ENCODE data around the gene ATP5ME.
"Not testable (repeated sequence)": the region's sequence is repeated elsewhere in the genome, so short reads cannot be mapped to it uniquely, and the experiment has no call there.

The ATP5ME gene, protein sequence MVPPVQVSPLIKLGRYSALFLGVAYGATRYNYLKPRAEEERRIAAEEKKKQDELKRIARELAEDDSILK

DNA sequence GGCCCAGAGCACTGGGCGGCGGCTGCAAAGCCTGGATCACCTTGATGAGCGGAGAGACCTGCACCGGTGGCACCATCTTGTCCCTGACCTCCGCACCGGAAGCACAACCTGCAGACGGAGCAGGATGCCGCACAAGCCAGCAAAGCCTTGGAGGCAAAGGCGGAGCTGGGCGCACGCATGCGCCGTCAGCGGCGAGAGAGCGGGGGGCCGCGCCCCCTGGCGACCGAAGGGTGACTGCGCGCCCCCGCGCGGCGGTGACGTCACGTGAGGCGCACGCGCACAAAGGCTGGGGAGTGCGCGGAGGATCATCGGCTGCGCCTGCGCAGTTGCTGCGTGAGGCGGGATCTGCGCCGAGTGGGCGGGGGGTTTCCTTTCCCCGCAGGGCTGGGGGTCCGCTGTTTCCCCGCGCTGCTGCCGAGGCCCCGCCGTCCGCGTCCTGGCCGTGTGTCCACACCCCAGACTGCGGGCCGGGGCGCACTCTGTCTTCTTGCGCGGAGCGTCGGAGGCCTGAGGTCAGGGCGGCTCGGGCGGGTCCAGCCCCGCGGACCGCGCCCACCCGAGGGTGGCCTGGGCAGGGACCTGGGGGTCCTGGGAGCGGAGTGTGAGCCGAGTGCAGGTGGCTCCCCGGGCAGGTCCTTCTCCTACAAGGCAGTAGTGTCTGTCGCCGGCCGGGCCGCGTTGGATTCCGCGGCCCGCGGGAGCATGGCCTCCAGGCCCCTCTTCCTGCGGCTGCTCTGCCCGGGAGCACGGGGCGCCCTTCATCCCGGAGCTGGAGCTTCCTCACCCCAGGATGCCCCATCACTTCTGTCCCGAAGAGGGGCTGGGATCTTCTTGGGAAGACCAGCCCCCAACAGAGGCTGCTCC lies at the start of gene ATP5ME, which contains the start of gene MYL5:
Gene ATP5ME, minus strand, starts transcription at position 105 of the 864 bp plus-strand sequence. Its CDS starts 29 bp downstream, at position 76.
Gene MYL5, plus strand, starts transcription at position 371 of the 864 bp plus-strand sequence. CDS start 3,485 bp downstream, outside the sequence.
- FAIRE-seq = peak; percentile 36

- FAIRE-seq = no peak
Measured at GRCh38 chr4:722851-723360, 48.8 kb upstream of the ATP5ME start.

GRCh38 chr4:722169-722725 lies 48.2 kb upstream of the ATP5ME start:
- no peak for FAIRE-seq

GRCh38 chr4:721261-722168 lies 47.4 kb upstream of the ATP5ME start:
- FAIRE-seq = no peak

DNA sequence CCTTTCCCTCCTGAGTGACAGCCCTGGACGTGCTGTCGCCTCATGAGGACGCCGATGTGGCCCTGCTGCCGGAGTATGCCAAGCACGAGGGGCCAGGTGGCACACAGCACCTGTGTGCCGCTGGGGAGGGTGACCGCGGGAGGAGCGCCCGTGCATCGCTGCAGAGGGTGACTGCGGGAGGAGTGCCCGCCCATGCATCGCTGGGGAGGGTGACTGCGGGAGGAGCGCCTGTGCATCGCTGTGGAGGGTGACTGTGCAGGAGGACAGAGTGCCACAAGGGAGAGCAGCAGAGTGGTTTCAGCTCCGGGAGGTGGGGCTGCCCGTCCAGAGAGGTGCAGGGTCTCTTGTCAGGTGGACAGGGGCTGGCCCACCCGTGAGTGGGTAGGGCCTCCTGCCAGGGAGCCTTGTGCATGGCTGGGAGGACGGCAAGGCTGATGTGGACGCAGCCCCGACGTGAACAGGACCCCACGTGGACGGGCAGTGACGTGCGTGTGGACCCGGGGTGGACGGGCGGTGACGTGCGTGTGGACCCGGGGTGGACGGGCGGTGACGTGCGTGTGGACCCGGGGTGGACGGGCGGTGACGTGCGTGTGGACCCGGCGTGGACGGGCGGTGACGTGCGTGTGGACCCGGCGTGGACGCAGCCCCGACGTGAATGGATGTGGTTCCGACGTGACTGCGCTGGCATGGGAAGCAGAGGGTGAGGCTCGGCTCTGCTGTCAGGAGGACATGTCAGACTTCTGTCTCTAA lies 46.2 kb upstream of the ATP5ME start:
- FAIRE-seq = no peak

DNA sequence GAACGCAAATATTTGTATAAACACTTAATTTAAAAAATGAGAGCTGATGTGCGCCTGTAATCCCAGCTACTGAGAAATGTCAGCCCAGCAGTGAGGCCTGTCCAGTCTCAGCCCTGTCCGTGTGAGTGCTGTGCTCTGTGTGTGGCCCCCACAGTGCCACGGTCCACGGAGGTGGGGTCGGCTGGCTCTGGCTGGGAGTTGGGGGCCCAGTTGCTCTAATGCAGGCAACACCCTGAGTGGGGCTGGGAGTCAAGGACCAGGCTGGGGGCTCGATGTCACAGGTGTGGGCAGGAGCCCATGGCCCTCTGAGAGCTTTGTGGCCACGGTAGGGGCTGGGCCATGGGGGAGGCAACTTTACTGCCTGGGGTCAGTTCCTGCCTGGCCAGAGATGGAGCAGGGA lies 44.4 kb upstream of the ATP5ME start:
- FAIRE-seq = no peak

DNA sequence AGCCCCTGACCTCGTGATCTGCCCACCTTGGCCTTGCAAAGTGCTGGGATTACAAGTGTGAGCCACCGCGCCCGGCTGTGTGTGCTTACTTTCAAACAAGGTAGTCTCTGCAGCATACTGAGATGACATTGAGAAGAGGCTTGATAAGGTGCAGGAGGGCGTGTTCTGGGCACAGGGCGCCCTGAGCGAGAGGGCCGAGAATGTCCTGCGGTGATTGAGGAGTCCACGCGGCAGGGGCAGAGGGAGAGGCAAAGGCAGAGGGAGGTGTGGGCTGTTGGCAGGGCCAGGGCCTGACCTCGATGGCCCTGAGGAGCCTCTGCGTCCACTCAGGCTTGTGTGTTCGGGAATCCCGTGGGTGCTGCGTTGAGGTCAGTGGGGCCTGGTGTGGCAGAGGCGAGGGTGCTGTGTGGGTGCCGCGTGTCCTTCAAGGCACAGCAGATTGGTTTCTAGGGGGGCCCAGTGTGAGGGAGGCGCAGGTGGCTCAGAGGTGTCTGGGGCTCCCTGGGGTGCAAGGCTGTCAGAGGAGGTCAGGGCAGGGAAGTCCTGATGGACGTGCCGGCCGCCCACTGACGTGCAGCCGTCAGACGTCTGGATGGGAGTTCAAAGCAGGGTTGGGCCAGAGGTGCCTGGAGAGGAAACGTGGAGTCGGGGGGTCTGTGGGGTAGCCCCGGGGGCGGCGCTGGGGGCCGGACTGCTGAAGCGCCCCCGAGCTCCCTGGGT lies 43.7 kb upstream of the ATP5ME start:
- no peak for FAIRE-seq

- FAIRE-seq = no peak
Measured at GRCh38 chr4:714087-714486, 40.0 kb upstream of the ATP5ME start.

DNA sequence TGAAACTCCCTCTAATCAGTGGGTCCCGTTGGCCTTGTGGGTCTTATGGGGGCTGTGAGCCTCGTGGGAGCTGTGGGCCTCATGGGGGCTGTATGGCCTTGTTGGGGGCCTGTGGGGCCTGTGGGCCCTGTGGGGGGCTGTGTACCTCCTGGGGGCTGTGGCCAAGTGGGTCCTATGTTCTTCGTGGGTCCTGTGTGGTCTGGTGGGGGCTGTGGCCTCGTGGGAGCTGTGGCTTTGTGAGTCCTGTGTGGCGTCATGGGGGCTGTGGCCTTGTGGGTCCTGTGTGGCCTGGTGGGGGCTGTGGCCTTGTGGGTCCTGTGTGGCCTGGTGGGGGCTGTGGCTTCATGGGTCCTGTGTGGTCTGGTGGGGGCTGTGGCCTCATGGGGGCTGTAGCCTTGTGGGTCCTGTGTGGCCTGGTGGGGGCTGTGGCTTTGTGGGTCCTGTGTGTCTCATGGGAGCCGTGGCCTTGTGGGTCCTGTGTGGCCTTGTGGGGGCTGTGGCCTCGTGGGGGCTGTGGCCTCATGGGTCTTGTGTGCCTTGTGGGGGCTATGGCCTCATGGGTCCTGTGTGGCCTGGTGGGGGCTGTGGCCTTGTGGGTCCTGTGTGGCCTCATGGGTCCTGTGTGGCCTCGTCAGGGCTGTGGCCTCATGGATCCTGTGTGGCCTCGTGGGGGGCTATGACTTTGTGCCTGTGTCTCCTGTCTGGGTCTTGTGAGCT lies 39.0 kb upstream of the ATP5ME start:
- no peak for FAIRE-seq

DNA sequence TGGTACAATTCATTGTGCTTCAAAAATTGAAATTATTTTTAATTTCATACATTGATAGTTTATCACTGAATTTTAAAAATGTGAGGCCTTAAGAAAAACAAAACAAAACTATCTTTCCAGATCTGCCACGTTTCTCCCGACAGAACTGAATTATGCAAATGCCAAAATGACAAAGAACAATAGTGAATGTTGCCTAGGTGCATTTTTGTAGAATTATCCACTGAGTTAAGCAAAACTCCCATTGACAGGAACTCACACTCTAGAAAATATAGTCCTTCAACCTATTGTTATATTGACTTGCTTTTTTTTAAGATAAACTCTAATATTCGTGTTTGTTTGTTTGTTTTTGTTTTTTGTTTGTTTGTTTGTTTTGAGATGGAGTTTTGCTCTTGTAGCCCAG lies 38.0 kb upstream of the ATP5ME start:
- FAIRE-seq = no peak

DNA sequence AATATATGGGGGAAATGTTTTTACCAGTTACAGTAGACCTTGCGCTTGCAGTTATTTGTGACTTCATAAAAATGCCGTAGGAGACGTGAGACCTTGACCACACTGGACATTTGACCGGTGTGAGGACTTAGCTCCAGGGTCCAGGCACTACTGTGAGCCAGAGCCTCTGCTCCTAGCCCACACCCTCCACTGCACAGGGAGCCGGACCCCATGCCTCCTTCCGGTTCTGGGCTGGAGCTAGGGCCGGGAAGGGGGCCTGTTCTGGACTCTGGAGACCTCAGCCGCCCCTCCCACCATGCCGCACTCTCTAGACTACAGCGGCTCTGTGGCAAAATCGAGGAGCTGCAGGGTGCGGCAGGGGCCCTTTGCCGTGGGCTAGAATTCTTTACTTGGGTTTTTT lies 36.8 kb upstream of the ATP5ME start:
- no peak for FAIRE-seq

DNA sequence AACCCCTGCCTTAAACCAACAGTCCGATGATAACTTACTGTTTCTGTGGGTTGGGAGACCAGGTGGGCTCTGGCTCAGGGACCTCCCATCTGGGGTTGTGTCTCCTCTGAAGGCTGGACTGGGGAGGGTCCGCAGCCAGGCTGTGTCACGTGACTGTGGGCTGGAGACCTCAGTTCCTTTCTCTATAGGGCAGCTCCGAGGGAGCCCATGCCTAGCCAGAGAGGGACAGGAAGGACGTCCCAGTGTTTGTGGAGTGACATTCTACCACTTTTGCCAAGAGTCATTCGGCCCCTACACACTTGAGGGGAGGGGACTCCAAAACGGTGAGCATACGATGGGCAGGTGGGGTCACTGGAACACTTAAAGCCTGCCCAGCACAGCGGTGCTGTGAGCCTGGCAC lies 36.0 kb upstream of the ATP5ME start:
- no peak for FAIRE-seq

DNA sequence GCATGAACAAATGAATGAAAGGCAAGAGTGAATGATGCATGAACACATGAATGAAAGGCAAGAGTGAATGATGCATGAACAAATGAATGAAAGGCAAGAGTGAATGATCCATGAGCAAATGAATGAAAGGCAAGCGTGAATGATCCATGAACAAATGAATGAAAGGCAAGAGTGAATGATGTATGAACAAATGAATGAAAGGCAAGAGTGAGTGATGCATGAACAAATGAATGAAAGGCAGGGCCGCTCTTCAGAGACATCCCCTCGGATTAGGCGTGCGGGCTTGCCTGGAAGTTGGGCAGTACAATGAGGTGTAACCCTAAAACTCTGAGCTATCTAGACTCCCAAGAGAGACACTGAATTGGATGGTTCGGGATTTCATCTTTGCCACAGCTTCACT lies 35.3 kb upstream of the ATP5ME start:
- FAIRE-seq = no peak

DNA sequence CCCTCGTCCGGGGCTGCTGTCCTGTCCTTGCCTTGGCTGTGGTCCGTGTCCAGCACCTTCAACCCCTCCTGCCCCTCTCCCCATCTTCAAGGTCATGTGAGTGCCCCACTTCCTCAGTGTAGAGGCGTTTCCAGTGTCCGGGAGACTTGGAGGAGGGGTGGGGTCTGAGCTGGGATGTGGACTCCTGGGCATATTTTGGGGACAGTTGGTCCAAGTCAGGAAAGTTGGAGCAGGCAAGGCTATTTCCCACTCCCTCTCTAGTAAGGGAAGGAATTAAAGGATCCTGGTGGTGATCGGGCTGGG lies 34.5 kb upstream of the ATP5ME start:
- FAIRE-seq = no peak

GRCh38 chr4:707929-708630 lies 34.0 kb upstream of the ATP5ME start:
- no peak for FAIRE-seq

GRCh38 chr4:706834-707598 lies 32.9 kb upstream of the ATP5ME start:
- no peak for FAIRE-seq

DNA sequence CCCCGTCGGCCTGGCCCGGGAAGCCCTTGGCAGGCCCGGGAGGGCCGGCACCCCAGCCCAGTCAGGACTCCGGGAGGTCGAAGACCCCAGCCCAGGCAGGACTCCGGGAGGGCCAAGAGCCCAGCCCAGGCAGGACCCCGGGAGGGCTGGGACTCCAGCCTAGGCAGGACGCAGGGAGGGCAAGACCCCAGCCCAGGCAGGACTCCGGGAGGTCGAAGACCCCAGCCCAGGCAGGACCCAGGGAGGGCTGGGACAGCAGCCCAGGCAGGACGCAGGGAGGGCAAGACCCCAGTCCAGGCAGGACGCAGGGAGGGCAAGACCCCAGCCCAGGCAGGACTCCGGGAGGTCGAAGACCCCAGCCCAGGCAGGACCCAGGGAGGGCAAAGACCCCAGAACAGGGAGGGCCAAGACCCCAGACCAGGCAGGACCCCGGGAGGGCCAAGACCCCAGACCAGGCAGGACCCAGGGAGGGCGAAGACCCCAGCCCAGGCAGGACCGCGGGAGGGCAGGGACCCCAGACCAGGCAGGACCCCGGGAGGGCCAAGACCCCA lies 32.1 kb upstream of the ATP5ME start:
- FAIRE-seq = not testable (repeated sequence)

GRCh38 chr4:705278-706082 lies 31.4 kb upstream of the ATP5ME start, which contains the start of gene PCGF3:
PCGF3 (plus strand) TSS chr4:705832; CDS start chr4:733681, 27,849 bp downstream.
- FAIRE-seq = no peak

Data from islet of Langerhans (tissue), 1 donor.